Measurements from ENCODE around the gene PDCD11. TPM values are rescaled to one million over a fixed set of nuclear protein-coding genes. Genes with fewer than 3 reads are reported as not detected.
A peak's percentile ranks its signal among the peaks of the same experiment; 100 is the strongest.

The PDCD11 gene, protein sequence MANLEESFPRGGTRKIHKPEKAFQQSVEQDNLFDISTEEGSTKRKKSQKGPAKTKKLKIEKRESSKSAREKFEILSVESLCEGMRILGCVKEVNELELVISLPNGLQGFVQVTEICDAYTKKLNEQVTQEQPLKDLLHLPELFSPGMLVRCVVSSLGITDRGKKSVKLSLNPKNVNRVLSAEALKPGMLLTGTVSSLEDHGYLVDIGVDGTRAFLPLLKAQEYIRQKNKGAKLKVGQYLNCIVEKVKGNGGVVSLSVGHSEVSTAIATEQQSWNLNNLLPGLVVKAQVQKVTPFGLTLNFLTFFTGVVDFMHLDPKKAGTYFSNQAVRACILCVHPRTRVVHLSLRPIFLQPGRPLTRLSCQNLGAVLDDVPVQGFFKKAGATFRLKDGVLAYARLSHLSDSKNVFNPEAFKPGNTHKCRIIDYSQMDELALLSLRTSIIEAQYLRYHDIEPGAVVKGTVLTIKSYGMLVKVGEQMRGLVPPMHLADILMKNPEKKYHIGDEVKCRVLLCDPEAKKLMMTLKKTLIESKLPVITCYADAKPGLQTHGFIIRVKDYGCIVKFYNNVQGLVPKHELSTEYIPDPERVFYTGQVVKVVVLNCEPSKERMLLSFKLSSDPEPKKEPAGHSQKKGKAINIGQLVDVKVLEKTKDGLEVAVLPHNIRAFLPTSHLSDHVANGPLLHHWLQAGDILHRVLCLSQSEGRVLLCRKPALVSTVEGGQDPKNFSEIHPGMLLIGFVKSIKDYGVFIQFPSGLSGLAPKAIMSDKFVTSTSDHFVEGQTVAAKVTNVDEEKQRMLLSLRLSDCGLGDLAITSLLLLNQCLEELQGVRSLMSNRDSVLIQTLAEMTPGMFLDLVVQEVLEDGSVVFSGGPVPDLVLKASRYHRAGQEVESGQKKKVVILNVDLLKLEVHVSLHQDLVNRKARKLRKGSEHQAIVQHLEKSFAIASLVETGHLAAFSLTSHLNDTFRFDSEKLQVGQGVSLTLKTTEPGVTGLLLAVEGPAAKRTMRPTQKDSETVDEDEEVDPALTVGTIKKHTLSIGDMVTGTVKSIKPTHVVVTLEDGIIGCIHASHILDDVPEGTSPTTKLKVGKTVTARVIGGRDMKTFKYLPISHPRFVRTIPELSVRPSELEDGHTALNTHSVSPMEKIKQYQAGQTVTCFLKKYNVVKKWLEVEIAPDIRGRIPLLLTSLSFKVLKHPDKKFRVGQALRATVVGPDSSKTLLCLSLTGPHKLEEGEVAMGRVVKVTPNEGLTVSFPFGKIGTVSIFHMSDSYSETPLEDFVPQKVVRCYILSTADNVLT (N-terminal part only)
- 10 to 100 TPM; 12.8 to 40.8 (median 28.8) TPM for total RNA-seq
- 10 to 100 TPM in 1 of 2 donors, 1 to 10 TPM in 1; 9.7 to 16.7 TPM for polyA plus RNA-seq
- long read RNA-seq, donor 1, partial matches to known transcripts, result 79 of 90 reads
- long read RNA-seq, donor 1, other reads (novel, unspliced or antisense), result 11 of 90 reads
- long read RNA-seq, donor 2, partial matches to known transcripts, result 27 of 30 reads
- long read RNA-seq, donor 2, other reads (novel, unspliced or antisense), result 0 of 30 reads
- long read RNA-seq, donor 3, full-length matches to known transcripts, result 9 of 68 reads
- long read RNA-seq, donor 3, partial matches to known transcripts, result 48 of 68 reads
- long read RNA-seq, donor 3, other reads (novel, unspliced or antisense), result 11 of 68 reads

DNA sequence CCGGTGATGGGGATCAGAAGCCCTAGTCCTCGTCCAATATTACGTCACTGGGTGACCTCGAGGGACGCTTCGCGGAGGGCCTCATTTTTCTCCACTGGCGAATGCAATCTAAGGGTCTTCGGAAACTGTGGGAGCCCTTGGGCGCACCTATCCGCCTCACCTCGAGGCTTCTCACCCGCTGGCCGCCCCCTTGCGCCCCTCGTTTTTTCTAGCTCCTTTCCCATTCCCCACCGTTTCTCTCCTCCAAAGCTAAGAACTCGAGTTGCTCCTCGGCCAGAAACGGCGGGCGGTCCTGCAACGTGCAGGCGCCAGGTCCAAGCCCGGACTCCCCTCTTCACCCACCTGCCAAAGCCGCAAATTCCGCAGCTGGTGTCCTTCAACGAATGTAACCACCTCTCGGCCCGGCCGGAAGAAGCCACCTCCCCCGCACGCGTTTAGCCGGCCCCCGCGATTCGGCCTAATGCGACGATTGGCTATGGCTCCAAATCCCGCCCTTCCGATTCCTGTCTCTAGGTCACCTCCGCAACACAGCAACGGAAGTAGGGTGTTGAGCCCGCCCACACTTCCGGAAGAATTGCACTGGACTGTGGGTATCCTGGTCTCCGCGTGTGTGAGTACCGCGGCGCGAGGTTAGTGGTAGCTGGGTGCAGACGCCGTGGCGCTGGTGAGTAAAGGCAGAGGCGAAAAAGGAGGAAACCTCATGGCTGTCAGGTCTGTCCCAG, at the start of gene PDCD11, which contains the start of gene ATP5MK:
TSS of gene PDCD11 (plus strand) at position 560 of the 722 bp plus-strand sequence. CDS start 1,801 bp downstream, outside the sequence.
TSS of gene ATP5MK (minus strand) at position 409 of the 722 bp plus-strand sequence. CDS start 4,018 bp downstream, outside the sequence.
- H3K27ac ChIP-seq, result peak within 1 kb of the TSS; percentile 47 to 48
- 0 to 1% (median 0%) methylated on average over 56 of the region's 56 CpGs for WGBS, 3 donors
- peaks cover 13% of the 10 kb centered on the region for H3K4me1 ChIP-seq (ENCODE audit: insufficient read depth)
- peak within 1 kb of the TSS; percentile 89 for H3K4me3 ChIP-seq
- no peaks in the 10 kb centered on the region for H3K36me3 ChIP-seq
- H3K9me3 ChIP-seq, result no peaks in the 10 kb centered on the region
- no peaks in the 10 kb centered on the region for H3K27me3 ChIP-seq
- peak; percentile 96 to 98 (median 97) for DNase-seq
- intact Hi-C loops (cut with DNase I), result no loop called here
- TF ChIP-seq EP300 (IDR thresholded peaks at IDR 0.05) (no peak), POLR2A (IDR thresholded peaks at IDR 0.05) (peak; percentile 61)

DNA sequence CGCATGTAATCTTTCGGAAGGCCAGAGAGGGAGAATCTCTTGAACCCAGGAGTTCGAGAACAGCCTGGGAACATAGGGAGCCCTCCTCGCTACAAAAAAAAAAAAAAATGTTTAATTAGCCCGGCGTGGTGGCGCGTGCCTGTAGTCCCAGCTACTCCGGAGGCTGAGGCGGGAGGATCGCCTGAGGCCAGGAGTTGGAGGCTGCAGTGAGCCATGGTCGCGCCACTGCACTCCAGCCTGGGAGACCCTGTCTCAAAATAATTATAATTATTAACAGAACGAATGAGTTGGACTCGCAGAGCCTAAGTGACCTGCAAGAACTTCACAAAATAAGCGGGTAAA, 46.3 kb upstream of the PDCD11 start:
- TF ChIP-seq POLR2A (IDR thresholded peaks at IDR 0.05) (no peak), EP300 (IDR thresholded peaks at IDR 0.05) (no peak)
- TF ChIP-seq, protein P1, sequence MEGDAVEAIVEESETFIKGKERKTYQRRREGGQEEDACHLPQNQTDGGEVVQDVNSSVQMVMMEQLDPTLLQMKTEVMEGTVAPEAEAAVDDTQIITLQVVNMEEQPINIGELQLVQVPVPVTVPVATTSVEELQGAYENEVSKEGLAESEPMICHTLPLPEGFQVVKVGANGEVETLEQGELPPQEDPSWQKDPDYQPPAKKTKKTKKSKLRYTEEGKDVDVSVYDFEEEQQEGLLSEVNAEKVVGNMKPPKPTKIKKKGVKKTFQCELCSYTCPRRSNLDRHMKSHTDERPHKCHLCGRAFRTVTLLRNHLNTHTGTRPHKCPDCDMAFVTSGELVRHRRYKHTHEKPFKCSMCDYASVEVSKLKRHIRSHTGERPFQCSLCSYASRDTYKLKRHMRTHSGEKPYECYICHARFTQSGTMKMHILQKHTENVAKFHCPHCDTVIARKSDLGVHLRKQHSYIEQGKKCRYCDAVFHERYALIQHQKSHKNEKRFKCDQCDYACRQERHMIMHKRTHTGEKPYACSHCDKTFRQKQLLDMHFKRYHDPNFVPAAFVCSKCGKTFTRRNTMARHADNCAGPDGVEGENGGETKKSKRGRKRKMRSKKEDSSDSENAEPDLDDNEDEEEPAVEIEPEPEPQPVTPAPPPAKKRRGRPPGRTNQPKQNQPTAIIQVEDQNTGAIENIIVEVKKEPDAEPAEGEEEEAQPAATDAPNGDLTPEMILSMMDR (IDR thresholded peaks at IDR 0.05), result no peak

DNA sequence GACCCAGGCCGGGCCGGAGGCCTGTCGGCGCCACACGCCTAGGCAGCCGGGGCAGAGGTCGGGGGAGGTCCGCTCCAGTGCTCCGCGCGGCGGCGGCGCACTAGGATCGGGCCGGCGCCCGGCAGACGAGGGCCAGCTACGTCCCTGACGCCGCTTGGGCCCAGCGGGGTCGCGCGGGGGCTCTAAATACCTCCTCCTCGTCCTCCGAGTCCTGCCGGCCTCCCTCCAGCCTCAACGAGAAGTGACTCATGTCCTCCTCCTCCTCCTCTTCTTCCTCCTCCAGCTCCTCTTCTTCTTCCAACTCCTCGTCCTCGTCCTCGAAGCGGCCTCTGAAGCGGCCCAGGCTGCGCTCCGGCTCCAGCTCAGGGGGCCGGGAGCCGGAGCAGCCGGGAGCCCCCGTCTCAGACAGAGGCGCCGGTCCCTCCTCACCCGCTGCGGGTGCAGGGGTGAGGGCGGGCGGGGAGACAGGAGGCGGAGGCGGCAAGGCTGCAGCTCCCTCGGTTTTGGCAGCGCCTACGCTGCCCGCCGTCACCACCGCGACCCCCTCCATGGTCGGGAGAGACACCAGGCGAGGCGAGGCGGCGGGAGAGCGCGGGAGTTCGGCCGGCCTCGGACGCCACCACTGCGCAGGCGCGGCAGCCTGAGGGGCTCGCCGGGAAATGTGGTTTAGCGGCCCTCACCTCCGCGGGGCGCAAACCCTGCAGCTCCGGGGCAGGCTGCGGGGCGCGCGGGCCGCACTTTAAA, 45.7 kb upstream of the PDCD11 start, which contains the start of gene PCGF6:
TSS of gene PCGF6 (minus strand) at position 624 of the 744 bp plus-strand sequence. CDS start at position 550, 74 bp downstream.
- no peaks in the 10 kb centered on the region for H3K9me3 ChIP-seq
- H3K36me3 ChIP-seq, result no peaks in the 10 kb centered on the region
- peak within 1 kb of the TSS; percentile 78 for H3K4me3 ChIP-seq
- DNase-seq, result peak; percentile 79 to 92 (median 87)
- no peaks in the 10 kb centered on the region for H3K27me3 ChIP-seq
- WGBS, 3 donors, result 0 to 1% (median 1%) methylated on average over 55 to 82 of the region's 82 CpGs
- intact Hi-C loops (cut with DNase I), result no loop called here
- H3K4me1 ChIP-seq (ENCODE audit: insufficient read depth), result peaks cover 1% of the 10 kb centered on the region
- TF ChIP-seq POLR2A (IDR thresholded peaks at IDR 0.05) (no peak), EP300 (IDR thresholded peaks at IDR 0.05) (no peak)
- TF ChIP-seq, protein P1 (IDR thresholded peaks at IDR 0.05), result no peak
- peak within 1 kb of the TSS; percentile 78 to 81 for H3K27ac ChIP-seq

More for the DNA sequence above, 46.3 kb upstream of the PDCD11 start:
- Histone ChIP-seq H3K9me3 (no peaks in the 10 kb centered on the region), H3K36me3 (no peaks in the 10 kb centered on the region), H3K4me1 (ENCODE audit: insufficient read depth) (peaks cover 1% of the 10 kb centered on the region), H3K27ac (peak overlapping the region; percentile 78 to 81), H3K4me3 (peak overlapping the region; percentile 78), H3K27me3 (no peaks in the 10 kb centered on the region)
- intact Hi-C loops (cut with DNase I), result no loop called here
- no peak for DNase-seq
- WGBS, 3 donors, result 28 to 44% (median 36%) methylated on average over 16 of the region's 16 CpGs

Measured in ovary (tissue), 10 donors.